ENCODE measurements around the gene NBAS. TPM values are rescaled to one million over a fixed set of nuclear protein-coding genes. Genes with fewer than 3 reads are reported as not detected.

Gene NBAS
- total RNA-seq, 2 donors from 2014 or later, result 31.5 to 32.0 TPM

DNA sequence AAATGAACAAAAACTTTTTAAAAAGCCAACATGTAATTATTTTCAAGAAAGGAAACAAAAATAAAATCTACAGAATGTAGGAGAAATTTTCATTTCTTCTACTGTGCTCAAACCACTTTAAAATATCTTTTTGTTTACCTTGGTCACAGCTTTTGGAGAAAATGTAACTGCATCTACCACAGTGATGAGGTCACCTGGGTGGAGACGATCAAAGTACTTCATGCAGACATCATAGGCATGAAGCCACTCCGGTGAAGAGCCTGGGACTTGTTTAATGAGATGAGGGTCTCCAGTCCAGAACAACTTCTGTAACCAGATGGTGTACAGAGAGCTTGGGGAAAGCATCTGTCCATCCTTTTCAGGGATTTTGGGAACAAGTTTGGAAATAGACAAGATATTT, 285.8 kb downstream of the NBAS start:
- peaks cover 0 to 7% of the 10 kb centered on the region in 2 donors for H3K4me1 ChIP-seq (ENCODE audit: control insufficient read depth in 1 of 2, low read depth in 2 of 2)
- no peak overlapping the region for H3K4me3 ChIP-seq
- no peak for DNase-seq (ENCODE audit: low spot score)
- H3K27me3 ChIP-seq (replicated peaks; ENCODE audit: insufficient read depth), result no peaks in the 10 kb centered on the region
- ATAC-seq (ENCODE audit: insufficient number of reproducible peaks, low FRiP score, low read depth), result no peak
- TF ChIP-seq, protein P1, sequence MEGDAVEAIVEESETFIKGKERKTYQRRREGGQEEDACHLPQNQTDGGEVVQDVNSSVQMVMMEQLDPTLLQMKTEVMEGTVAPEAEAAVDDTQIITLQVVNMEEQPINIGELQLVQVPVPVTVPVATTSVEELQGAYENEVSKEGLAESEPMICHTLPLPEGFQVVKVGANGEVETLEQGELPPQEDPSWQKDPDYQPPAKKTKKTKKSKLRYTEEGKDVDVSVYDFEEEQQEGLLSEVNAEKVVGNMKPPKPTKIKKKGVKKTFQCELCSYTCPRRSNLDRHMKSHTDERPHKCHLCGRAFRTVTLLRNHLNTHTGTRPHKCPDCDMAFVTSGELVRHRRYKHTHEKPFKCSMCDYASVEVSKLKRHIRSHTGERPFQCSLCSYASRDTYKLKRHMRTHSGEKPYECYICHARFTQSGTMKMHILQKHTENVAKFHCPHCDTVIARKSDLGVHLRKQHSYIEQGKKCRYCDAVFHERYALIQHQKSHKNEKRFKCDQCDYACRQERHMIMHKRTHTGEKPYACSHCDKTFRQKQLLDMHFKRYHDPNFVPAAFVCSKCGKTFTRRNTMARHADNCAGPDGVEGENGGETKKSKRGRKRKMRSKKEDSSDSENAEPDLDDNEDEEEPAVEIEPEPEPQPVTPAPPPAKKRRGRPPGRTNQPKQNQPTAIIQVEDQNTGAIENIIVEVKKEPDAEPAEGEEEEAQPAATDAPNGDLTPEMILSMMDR (IDR thresholded peaks at IDR 0.05), result no peak
- H3K36me3 ChIP-seq, result no peaks in the 10 kb centered on the region
- no peaks in the 10 kb centered on the region for H3K9me3 ChIP-seq
- no peak overlapping the region for H3K27ac ChIP-seq

DNA sequence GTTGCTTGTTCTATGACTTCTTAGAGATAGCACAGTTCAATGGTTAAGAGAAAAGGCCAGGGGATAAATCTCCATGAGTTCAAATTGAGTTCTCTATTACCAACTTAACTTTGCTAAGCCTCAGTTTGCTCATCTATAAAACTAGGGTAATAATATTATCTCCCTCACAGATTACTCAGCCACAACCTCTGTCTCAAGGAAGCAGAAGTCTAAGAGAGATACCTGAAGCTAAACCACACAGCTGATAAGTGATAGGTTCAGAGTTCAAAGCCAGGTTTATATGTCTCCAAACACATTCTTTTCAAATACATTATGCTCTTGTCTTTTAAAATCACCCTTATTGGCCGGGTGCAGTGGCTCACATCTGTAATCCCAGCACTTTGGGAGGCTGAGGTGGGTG, 287.7 kb downstream of the NBAS start:
- no peak for DNase-seq (ENCODE audit: low spot score)

DNA sequence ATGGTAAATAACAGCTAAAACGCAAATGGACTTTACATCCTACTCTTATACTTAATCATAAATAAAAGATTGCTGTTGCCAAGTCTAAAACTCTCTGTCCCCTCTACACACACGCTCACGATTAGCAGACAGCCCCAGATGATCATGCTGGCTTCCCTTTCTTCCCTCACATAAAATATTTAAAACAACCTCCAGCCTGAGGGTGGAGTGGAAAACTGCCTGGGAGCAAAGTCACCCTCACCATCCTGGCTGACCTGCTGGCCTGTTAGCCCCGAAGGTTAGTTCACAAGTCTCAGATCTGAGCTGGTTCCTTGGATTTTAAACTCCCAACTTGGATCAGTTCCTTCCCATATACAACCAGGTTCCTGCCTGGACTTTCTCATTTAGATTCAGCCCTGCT, 288.2 kb downstream of the NBAS start:
- H3K27me3 ChIP-seq (replicated peaks; ENCODE audit: insufficient read depth), result no peaks in the 10 kb centered on the region
- no peak overlapping the region for H3K4me3 ChIP-seq
- ATAC-seq (ENCODE audit: insufficient number of reproducible peaks, low FRiP score, low read depth), result no peak
- peaks cover 0 to 7% of the 10 kb centered on the region in 2 donors for H3K4me1 ChIP-seq (ENCODE audit: control insufficient read depth in 1 of 2, low read depth in 2 of 2)
- TF ChIP-seq, protein P1 (IDR thresholded peaks at IDR 0.05), result no peak
- H3K36me3 ChIP-seq, result no peaks in the 10 kb centered on the region
- no peak overlapping the region for H3K27ac ChIP-seq
- no peaks in the 10 kb centered on the region for H3K9me3 ChIP-seq
- no peak for DNase-seq (ENCODE audit: low spot score)

More for the DNA sequence above, 287.7 kb downstream of the NBAS start:
- peaks cover 0 to 7% of the 10 kb centered on the region in 2 donors for H3K4me1 ChIP-seq (ENCODE audit: control insufficient read depth in 1 of 2, low read depth in 2 of 2)
- ATAC-seq (ENCODE audit: insufficient number of reproducible peaks, low FRiP score, low read depth), result no peak
- TF ChIP-seq, protein P1 (IDR thresholded peaks at IDR 0.05), result no peak
- H3K36me3 ChIP-seq, result no peaks in the 10 kb centered on the region
- H3K27ac ChIP-seq, result no peak overlapping the region
- no peaks in the 10 kb centered on the region for H3K9me3 ChIP-seq
- H3K27me3 ChIP-seq (replicated peaks; ENCODE audit: insufficient read depth), result no peaks in the 10 kb centered on the region
- H3K4me3 ChIP-seq, result no peak overlapping the region

DNA sequence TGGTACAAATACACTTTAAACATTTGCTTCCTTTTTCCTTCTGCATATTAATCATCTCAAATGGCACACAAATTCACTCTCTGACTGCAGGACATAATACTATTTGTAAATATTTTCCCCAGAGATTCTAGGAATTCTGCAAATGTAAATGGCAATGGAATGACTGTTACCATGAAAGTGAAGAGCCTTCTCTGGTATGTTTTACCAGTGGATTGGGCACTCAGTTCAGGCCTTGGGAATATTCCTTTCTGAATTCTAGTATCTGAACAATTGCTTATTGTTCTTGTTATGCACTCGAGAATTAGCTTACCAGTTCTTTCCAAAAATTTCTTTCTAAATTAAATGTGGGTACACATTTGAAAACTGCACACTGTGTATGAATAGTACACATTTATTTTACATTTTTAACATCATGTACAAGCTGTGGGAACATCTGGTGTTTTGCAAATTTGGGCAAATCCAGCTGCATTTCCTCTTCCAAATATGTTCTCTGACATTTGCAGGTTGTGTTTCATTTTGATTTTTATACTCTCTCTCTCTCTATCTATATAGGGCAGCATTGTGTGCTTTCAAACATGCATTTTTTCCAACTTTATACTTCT, 289.1 kb downstream of the NBAS start:
- Histone ChIP-seq H3K36me3 (no peaks in the 10 kb centered on the region), H3K4me3 (no peak overlapping the region), H3K27me3 (replicated peaks; ENCODE audit: insufficient read depth) (no peaks in the 10 kb centered on the region), H3K27ac (no peak overlapping the region), H3K4me1 (ENCODE audit: control insufficient read depth in 1 of 2, low read depth in 2 of 2) (peaks cover 0 to 7% of the 10 kb centered on the region in 2 donors), H3K9me3 (no peaks in the 10 kb centered on the region)
- TF ChIP-seq, protein P1 (IDR thresholded peaks at IDR 0.05), result no peak
- ATAC-seq (ENCODE audit: insufficient number of reproducible peaks, low FRiP score, low read depth) (no peak), DNase-seq (ENCODE audit: low spot score) (no peak)

DNA sequence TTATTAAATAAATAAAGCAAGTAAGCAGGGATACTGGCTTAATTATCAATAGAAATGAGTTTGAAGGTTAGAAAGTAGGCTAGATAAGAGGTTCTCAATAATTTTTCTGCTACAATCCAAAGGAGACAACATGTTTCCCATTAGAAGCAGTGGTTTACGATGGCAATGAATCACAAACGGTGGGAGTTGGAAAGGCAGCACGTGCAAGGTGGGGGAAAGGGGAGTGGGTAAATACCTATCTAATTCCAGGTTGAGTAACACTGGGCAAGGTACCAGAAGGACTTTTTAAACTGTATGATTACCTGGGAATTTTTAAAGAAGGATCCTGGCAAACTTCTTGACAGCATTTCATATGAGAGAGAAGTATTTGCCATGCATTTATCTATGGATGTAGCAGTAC, 289.9 kb downstream of the NBAS start:
- Histone ChIP-seq H3K4me3 (no peak overlapping the region), H3K27ac (no peak overlapping the region), H3K4me1 (ENCODE audit: control insufficient read depth in 1 of 2, low read depth in 2 of 2) (peaks cover 0 to 7% of the 10 kb centered on the region in 2 donors), H3K27me3 (replicated peaks; ENCODE audit: insufficient read depth) (no peaks in the 10 kb centered on the region), H3K36me3 (no peaks in the 10 kb centered on the region), H3K9me3 (no peaks in the 10 kb centered on the region)
- DNase-seq (ENCODE audit: low spot score) (no peak), ATAC-seq (ENCODE audit: insufficient number of reproducible peaks, low FRiP score, low read depth) (no peak)
- TF ChIP-seq, protein P1 (IDR thresholded peaks at IDR 0.05), result no peak

Data from thoracic aorta (tissue), 2 donors.